ENCODE measurements around the gene PDE4B.

The PDE4B gene

GRCh38 chr1:66271216-66271903 lies 478.7 kb downstream of the PDE4B start:
- no peak for DNase-seq

DNA sequence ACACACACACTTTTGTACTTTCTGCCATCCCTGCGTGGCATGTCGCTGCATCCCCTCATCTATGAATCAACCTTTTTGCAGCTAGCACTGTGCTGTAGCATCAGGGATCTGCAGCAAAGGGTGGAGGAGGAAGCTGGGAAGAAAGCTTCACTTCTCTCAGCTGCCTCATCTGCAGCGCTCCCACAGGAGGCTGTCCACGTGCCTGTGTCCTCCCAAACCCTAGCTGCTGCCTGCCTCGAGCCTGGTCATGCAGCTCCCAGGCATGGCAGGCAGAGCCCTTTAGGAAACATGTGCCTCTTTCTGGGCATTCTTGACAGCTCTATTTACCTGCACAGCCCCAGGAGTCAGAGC lies 479.2 kb downstream of the PDE4B start:
- DNase-seq, result no peak

- no peak for DNase-seq
These were observed 481.0 kb downstream of the PDE4B start for GRCh38 chr1:66273656-66274055.

GRCh38 chr1:66274634-66275033 lies 481.9 kb downstream of the PDE4B start:
- DNase-seq, result no peak

- no peak for DNase-seq
These were observed 482.4 kb downstream of the PDE4B start for GRCh38 chr1:66275083-66275482.

GRCh38 chr1:66275601-66276023 lies 482.9 kb downstream of the PDE4B start:
- DNase-seq, result no peak

- DNase-seq, result no peak
These were observed 483.5 kb downstream of the PDE4B start for GRCh38 chr1:66276218-66276617.

- peak; percentile 69 for DNase-seq
These were observed 485.7 kb downstream of the PDE4B start for GRCh38 chr1:66278260-66279021.

- DNase-seq, result peak; percentile 21
These were observed 489.1 kb downstream of the PDE4B start for GRCh38 chr1:66281808-66282207.

- no peak for DNase-seq
These were observed 489.7 kb downstream of the PDE4B start for GRCh38 chr1:66282343-66282852.

- peak; percentile 47 for DNase-seq
These were observed 490.4 kb downstream of the PDE4B start for GRCh38 chr1:66282891-66283621.

DNA sequence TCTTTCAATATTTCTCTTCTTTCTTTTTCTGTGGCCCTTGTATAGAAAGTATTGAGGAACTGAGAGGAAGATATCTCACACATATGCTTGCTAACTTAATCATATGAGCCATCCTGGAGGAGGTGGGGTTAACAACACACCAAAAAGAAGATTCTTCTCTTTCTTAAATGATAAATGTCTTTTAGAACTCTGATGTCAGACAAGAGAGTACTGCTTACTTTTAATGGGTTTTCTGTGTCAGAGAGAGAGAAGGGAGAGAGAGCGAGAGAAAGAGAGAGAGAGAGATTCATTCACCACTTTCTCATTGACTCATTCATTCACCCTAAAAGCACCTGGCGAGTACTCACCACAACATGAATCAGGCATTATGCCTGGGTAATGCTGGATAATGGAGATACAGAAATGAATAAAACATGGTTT lies 490.9 kb downstream of the PDE4B start:
- DNase-seq, result no peak

DNA sequence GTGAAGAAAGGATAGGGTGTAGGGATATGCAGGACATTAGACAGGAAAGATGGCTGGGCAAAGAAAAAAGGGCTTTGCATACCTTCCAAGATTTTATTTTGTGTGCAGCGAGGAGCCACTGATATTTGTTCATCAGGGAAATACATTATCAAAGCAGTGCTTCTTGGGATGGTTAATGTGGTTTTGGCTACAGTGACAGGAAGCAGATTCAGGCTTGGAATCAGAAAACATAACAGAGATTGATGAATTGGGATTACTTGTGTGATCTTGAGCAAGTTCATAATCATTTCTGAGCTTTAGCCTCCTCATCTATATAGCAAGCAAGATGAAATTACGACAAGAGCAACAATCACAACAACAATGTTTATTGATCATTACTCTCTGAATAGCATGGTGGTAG lies 492.1 kb downstream of the PDE4B start:
- DNase-seq, result no peak

DNA sequence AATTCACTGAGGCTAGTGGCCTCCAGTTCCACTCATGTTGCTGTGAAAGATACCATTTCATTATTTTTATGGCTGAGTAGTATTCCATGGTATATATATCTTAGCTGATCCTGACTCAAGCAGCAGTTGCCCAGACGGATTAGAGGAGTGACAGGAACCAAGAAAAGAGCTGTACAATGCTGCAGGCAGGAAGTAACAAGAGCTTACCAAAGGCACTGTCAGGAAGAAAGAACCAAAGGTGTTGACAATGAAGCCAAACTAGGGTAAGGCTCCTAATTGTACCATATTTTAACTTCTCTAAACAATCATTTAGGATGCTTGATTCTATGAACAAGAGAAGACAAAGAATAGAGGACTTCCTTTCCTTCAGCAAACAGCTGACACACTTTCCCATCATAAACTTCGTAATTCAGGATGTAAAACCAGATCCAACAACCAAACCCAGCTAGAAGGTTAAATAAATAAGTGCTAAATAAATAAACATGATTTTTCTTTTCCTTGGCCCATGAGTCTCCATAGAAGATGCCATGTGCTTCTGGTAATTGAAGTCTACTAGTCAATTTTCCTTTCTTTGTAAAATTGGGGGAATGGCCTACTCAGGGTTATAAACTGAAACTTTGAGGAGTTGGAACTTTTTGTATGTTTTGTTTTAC lies 493.0 kb downstream of the PDE4B start:
- no peak for DNase-seq

GRCh38 chr1:66286307-66286706 lies 493.6 kb downstream of the PDE4B start:
- DNase-seq, result no peak

DNA sequence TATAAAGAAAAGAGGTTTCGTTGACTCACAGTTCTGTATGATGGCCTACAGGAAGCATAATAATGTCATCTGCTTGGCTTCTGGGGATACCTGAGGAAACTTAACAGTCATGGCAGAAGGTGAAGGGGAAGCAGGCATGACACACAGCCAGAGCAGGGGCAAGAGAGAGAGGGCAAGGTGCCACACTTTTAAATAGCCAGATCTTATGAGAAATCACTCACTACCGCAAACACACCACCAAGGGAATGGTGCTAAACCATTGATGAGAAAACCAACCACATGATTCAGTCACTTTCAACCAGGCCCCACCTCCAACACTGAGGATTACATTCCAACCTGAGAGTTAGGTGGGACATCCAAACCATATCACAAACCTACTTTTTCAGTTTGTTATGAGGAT lies 495.4 kb downstream of the PDE4B start:
- no peak for DNase-seq

- DNase-seq, result no peak
These were observed 498.3 kb downstream of the PDE4B start for GRCh38 chr1:66290761-66291530.

DNA sequence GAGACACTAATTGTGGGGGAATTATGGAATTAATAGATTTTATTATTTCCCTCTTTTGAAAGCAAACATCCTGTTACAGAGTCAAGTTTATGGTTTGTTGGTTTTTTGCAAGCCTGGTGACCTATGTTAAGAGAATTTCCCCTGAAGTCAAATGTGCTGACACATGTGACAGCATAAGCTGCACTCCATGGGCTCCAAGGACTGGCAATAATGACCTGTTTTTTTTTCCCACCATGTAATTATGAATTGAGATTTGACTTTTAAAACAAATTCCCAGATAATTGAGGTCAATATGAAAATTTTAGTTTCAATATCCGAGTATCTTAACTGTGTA lies 498.8 kb downstream of the PDE4B start:
- no peak for DNase-seq

GRCh38 chr1:66292305-66292704 lies 499.6 kb downstream of the PDE4B start:
- no peak for DNase-seq

DNA sequence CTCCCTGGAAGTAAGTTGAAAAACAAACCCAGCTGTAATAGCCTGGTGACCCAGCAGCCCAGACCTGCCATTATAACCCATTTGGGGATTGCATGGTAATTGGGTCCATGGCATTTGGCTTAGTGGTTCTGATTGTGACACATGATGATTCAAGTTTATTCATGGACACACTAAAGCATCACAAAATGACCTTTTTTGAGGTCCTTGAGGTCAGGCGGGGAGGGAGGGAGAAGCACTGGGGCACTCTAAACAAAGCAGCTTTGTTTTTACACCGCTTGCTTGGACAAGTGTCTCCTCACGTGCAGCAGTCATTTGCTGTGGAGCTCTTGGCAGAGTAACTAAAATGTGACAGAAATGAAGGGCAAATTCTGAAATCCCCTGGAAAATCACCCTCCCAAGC lies 500.2 kb downstream of the PDE4B start:
- DNase-seq, result no peak

DNA sequence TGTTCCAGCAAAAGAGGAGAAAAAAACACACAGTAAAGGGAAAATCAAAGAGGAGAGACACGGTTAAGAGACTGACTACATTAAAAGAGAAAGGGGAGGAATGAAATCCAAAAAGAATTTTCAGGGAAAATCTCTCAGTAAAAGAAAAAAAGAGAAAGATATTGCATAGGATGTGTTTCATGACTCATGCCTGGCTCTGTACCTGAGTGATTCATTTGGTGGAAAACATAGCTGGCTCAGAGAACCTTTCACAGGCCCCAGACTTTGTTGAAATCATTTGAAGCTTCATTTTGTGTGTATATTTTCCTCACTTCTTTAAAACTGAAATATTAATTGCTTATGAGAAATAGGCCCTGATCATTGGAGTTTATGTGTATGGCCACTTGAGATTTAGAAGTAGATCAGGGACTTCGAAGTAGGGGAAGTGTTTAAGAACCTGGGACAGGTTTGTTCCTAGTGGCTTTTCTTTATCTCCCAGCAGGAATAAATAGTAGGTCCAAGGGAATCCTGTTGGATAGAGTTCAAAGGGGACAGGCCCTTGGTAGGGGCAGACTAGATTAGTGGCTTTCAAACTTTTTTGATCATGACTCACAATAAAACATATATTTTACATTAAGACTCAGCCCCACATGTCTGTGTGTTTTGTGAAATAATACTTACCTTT lies 502.1 kb downstream of the PDE4B start:
- no peak for DNase-seq

DNA sequence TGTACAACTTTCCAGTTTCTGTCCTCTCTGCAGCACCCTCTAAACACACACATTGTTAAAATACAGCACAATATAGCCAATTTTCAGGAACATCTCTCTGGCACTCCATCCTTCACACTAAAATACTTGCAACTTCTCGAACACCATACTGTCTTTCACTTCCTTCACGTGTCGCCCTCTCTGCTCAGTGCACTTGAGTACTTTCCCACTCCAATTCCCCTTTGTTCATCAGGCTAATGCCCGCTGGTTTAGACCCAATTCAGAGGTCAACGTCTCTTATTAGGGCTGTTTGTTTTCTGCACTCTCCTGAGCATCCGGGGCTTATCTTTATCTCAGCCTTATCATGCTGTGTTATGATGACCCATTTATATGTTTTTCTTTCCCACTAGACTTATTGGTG lies 503.1 kb downstream of the PDE4B start:
- no peak for DNase-seq
